Measurements from ENCODE around the gene IL1RN. TPM values are rescaled to one million over a fixed set of nuclear protein-coding genes. Genes with fewer than 3 reads are reported as not detected.

Gene IL1RN
- total RNA-seq, 1 donor from 2014 or later = 0.89 TPM

DNA sequence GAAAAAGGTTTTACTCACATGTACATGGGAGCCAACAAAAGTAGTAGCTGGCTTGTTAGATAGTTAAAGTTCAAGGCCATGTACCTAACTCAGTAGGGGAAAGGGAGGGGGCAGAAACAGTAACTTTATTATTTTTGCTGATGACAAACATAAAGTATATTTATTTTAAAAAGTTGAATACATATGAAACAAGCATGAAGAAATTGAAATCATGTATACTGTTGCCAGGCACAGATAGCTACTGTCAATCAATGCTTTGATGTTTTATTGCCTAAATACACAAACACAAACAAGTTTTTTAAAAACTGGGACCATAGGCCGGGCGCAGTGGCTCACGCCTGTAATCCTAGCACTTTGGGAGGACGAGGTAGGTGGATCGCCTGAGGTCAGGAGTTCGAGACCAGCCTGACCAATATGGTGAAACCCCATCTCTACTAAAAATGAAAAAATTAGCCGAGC, 38.8 kb downstream of the IL1RN start:
- ATAC-seq = no peak
- no peak for DNase-seq (ENCODE audit: missing footprints)
- intact Hi-C loops (cut with DNase I) = no loop called here

DNA sequence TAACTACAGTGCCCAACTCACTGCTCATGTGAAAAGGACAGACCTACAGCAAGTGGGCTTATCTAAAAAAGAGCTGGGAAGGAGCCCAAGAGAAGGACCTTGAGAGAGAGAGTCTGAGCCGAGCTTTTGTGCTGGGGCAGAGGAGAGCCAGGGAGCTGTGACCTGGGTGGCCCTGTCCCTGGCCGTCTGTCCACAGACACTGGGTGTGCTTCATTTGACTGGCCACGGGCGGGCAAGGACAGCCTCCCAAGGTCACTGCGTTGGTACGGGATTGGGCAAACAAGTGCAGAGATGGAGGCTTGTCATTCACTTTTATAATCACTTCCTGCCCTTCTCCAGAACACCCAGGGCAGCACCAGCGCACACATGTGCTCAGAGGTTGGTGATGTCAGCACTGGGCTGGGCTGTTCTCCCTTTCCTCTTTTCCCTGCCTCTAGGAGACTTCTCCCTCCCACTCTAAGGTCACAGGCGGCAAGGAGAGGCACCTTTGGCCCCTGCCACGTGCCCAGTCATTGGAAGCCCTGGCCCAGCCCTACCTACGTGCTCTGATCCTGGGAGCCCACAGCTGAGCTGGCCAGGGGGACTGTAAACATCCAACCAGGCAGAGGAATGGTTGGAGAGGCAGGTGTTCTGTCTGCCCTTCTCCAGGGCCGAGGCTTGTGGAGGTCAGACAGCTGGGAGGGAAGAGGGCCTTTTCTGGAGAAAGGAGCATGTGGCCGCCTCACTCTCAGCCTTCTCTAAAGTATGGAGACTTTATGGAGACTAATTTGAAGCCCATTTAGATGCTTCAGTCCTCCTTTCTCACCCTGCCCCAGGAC, 39.9 kb downstream of the IL1RN start:
- intact Hi-C loops (cut with DNase I) = no loop called here
- ATAC-seq (peak; percentile 64), DNase-seq (ENCODE audit: missing footprints) (no peak)

DNA sequence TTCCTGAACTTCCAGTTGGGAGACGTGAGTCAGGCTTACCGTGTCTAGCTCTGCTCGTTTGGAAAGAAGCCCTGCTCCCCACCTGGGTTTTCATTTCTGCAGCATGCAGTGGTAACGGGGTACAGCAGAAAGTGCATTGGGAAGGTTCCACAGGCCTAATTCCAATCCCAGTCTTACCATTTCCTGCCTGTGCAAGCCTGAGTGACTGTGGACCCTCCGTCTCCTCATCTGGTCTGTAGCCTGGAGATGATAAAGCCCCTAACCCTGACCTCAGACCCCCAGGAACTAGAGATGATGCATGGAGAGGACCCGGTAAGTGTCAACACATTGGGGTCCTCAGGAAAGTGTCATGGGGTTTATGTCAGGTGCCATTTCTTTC, 40.6 kb downstream of the IL1RN start:
- intact Hi-C loops (cut with DNase I) = no loop called here
- ATAC-seq = no peak
- no peak for DNase-seq (ENCODE audit: missing footprints)

DNA sequence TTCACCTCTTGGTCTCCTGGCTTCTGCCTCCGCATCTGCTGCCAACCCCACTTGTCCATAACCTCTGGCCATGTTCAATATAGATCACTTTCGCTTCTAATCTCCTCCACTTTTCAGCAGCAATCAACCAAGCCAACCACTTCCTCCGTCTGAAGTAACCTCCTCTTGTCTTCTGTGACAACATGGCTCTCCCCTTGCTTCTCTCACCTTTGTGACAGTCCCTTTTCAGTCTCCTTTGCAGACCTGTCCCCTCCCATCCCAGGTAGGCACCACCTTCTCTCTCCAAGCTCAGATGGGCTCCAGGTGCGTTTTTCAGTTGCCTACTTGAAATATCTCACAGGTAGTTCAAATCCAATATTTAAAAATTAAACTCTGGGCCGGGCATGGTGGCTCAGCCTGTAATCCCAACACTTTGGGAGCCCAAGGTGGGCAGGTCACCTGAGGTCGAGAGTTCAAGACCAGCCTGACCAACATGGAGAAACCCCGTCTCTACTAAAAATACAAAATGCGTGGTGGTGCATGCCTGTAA, 41.7 kb downstream of the IL1RN start:
- no peak for ATAC-seq
- intact Hi-C loops (cut with DNase I) = no loop called here
- no peak for DNase-seq (ENCODE audit: missing footprints)

DNA sequence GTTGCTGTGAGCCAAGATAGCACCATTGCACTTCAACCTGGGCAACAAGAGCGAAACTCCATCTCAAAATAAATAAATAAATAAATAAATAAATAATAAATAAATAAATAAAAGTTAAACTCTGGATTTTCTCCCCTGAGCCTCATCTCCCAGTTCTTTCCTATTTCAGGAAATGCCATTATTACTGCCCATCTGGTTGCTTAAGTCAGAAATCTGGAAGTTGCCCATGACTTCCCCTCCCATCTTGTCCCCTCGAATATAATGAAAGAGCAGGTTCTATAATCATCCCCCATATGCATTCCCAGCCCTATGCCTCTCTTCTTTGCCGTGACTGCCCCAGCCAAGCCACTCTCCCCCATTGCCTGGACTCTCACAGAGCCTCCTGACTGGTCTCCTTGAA, 42.2 kb downstream of the IL1RN start:
- ATAC-seq = no peak
- intact Hi-C loops (cut with DNase I) = no loop called here

DNA sequence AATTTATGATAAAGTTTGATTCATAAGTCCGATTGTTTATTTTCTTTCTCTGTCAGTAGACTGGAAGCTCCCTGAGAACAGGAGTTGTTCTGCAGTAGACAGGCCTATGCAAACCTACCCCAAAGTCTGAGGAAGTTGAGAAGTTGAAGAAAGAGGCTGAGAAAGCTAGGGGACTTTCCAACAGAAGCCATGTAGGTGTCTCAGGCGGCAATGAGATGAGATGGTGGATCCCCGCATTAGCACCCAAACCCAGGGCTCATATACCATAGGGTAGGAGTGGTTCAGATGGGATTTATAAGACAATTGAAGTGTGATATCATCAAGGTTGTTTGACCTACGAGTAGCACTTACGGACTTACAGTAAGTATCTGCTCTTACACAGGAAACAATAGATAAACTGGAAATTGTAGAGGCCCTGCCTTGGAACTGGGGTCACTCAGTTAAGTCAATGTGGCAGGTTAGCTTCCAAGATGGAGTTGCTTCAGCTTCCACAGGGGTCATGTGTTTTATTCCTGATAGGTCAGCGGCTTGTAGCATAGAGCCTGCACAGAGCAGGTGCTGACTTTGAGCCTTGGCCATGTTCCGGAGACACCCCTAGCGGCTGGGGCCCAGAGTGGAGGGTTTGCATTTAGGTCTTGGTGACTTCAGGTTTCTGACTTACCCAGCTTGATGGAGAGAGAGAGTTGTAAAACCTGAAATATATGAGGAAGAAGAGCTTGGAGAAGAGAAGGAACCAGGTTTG, 44.1 kb downstream of the IL1RN start:
- intact Hi-C loops (cut with DNase I) = no loop called here
- DNase-seq (ENCODE audit: missing footprints) = no peak
- ATAC-seq = no peak

More for the DNA sequence above, 42.2 kb downstream of the IL1RN start:
- no peak for DNase-seq (ENCODE audit: missing footprints)

DNA sequence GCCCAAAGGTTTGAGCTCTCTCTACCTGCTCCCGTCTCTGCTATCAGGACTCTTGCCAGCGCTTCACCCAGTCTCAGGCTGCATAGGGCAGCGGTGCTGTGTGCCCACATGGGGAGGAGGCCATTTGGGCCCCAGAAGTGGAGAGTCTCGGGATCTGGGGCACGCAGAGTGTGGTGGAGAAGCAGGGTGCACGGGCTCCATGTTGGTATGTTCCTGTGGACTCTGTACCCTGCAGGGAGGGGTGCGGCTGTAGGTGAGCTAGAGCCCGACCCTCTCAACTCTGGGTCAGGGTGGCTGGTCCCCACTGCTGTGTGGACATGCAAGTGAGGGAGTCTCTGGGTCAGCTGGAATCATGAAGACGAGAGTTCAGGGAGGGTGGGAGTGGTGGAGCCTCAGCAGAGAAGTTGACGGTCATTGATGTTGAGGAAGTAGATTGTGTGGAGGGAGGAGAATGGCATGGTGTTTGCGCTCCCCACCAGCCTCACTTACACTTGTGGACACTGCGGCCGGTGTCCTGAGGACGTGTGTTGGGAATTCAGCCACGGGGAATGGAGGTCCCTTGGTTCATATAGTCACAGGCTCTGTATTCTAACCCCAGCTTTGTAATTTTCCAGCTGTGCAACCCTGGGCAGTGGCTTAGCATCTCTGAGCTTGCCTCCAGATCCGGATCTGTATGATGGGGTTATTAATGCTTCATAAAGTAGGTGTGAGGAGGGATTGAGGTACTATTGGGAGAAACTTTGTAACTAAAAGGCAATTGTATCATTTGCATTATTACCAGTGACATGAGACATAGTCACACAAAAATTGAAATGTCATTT, 45.5 kb downstream of the IL1RN start:
- ATAC-seq (no peak), DNase-seq (ENCODE audit: missing footprints) (no peak)
- intact Hi-C loops (cut with DNase I) = no loop called here

DNA sequence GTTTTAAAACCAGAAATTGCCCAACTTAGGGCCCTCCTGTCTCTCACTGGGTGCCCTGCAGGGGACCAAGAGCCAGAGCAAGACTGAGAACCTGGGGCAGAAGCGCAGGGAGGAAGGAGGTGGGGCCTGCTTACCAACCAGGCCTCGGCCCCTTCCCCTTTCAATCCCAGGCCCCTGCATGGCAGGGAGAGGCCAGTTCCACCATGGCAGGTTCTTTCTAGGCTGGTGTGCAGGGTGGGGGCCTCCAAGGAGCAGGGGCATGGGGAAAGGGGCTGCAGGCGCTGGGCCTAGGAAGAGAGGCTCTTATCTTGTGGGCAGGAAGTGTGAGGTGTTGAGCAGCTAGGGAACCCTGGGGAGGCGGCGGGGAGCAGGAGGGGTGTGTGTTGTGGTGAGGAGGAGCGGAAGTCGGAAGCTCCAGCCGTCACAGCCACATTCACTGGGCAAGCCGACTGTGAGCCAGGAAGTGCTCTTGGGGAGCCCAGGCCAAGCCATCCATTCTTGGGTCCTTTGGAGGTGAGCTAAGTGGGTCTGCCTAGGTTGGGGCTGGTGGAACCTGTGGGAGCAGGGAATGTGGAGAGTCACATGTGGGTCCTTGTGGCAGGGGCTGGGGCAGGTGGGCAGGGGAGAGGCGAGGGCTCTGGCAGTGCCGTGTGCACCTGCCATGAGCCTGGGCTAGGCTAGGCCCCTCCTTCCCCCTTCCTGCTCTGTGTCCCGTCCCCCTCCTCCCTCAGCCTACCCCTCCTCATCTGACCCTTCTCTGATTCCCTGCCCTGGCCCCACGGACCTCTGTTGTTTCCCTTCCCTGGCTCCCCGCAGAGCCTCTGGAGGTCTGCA, 46.4 kb downstream of the IL1RN start, which contains the start of gene PSD4:
Gene PSD4 (plus strand): TSS at position 430 of the 834 bp plus-strand sequence. CDS start 8,486 bp downstream, outside the sequence.
- DNase-seq (ENCODE audit: missing footprints) = peak; percentile 91
- intact Hi-C loops (cut with DNase I) = no loop called here
- peak; percentile 77 for ATAC-seq

DNA sequence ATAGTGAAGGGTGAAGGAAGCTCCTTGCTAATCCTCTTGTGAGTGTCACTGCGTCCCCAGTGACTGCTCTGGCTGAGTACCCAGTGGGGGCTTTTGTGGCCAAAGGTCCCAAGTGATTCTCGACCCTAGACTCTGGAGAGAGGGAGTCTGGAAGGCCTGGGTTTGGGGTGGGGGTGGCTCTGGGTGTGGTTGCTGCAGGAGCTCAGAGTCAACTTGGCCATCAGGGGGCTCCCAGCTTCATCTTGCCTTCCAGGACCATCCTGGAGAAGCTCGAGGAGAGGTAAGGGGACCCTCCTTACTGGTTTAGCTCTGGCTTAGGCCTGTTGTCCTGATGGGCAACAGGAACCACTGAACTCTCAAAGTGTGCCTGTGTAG, 47.0 kb downstream of the IL1RN start:
- DNase-seq (ENCODE audit: missing footprints) = no peak
- intact Hi-C loops (cut with DNase I) = no loop called here
- no peak for ATAC-seq

DNA sequence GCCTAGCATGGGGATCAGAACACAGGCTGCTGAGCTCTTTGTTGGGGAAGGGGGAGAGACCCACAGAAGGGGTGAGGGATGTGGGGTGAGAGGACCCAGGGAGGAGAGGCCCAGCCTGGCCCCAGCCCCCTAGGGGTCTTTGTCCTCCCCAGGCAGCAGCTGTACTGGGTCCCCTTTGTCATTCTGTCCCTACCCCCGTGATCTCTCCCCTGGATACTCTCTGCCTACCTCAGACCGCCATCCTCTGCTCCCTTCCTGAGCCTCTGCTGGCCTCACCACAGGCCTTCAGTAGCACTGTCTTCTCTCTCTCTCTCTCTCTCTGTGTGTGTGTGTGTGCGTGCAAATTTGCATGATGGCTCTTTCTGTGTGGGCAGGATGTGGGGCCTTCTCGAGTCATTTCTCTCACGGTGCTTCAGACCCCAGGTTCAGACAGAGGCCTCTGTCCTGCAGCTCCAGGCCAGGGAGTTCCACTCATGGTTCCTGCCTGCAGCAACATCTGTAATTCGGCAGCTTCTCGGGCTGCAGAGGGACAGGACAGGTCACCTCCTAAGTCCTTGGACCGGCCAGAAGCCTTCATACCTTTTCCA, 47.7 kb downstream of the IL1RN start:
- intact Hi-C loops (cut with DNase I) = no loop called here
- DNase-seq (ENCODE audit: missing footprints) (peak; percentile 35), ATAC-seq (no peak)

DNA sequence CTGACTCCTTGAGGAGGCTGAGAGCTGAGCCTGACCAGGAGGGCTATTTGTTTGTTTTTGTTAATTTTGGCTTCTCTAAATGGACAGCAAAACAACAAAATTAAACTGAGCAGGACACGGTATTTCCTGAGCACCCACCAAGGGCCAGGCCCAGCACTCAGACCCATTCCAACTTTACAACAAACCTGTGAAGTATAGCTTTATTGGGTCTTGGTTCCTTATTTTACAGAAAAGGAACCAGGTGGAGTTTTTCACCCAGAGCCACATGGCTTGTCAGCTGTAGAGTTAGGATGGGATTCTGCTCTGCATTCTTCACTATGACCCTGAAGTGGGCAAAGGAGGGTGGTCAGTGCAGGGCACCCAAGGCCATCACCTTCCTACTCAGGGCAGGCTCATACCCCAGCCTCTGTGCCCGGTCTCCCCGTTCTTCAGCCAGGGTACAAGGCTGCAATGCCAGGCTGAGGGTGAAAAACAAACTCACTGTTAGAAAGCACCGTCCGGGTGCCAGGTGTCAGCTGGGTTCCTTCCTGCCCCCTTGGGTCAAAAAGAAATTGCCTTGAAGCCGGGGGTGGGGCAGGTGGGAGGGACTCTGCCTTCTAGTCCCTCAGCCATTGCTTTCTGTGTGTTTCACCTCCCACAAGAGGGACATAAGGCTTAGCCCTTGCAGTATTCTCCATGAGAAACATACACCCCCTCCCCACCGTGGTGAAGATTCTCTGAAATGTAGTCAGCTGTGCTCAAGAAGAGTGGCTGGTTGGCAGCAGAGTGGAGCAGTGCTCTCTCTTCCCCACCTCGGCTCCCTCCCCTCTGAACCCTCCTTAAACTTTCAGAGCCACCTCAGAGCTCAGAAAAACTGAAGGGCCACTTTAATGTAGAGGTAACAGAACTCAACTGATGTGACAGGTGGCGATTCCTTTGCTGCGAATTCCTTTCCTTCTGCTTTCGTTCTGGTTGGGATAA, 48.6 kb downstream of the IL1RN start:
- ATAC-seq = no peak
- no peak for DNase-seq (ENCODE audit: missing footprints)
- intact Hi-C loops (cut with DNase I) = no loop called here

DNA sequence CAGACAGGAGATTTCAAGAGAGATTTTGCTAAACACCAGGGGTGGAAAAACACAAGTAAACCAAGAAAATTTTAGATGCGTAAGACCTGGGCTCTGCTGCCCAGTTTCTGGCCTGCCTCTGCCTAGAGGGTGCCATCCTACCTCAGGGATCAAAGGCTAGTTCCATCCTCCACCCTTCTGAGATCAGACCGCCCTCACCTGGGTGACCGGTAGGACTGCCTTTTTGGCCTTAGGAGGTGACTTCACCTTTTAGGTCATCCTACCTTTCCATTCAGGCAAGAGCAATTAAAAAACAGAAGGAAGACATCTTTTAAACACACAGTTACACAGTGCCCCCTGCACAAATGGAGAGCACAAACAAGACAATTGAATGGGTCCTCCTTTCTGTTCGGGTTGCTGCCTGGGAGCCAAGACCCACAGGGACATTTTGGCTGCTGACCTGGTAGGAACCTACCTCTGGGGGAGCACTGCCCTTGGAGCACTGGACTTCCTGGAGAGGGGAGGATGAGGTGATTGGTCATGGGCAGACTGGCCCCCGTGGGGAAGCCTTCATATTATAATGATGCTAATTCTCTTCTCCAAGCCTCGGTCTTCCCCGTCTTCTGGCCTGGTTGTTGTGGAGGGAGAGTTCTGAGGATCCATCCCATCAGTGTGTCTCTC, 49.4 kb downstream of the IL1RN start:
- intact Hi-C loops (cut with DNase I) = no loop called here
- ATAC-seq = no peak
- DNase-seq (ENCODE audit: missing footprints) = peak; percentile 22

DNA sequence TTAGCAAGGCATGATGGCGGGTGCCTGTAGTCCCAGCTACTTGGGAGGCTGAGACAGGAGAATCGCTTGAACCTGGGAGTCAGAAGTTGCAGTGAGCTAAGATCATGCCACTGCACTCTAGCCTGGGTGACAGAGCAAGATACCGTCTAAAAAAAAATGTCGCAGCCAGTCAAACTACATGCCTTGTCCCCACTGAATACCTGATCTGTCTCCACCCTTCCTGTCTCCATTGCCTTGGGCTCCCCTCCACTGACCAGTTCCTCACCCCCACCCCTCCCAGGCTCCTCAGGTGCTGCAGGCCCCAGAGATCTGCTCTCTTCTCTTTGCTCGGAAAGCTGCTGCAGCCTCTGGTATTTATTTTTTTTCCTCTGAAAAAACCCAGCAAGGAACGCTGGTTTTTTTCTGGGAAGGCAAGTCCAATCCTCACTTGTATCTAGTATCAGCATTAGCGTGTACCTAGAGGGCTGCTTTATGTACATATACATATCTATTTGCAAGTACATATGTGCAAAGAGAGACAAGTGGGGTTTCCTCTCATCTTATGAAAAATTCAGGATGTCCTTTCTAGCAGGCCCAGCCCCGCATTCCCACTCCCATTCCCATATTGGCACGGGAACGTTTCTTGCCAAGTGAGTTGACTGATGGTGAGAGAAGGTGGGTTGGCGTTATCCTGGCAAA, 50.8 kb downstream of the IL1RN start:
- intact Hi-C loops (cut with DNase I) = no loop called here
- ATAC-seq (no peak), DNase-seq (ENCODE audit: missing footprints) (no peak)

DNA sequence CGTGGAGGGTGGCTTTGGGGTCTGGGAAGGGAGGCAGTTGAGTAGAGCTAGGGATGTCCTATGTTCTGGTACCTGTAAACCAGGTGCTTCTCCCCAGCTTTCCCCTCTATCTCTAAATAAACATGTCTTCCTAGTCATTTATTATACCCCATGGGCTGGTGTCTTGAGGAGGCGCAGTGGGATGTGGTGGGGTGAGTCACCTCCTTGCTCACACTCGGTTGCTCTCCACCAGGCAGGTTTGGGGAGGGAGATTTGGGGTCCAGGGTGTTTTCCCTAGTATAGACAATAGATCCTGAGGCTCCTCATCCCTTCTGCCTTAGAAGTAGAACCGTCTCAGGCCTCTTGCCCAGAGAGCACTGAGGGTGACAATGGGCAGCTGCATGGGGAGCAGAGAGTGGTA, 51.5 kb downstream of the IL1RN start:
- intact Hi-C loops (cut with DNase I) = no loop called here
- DNase-seq (ENCODE audit: missing footprints) = no peak
- no peak for ATAC-seq

DNA sequence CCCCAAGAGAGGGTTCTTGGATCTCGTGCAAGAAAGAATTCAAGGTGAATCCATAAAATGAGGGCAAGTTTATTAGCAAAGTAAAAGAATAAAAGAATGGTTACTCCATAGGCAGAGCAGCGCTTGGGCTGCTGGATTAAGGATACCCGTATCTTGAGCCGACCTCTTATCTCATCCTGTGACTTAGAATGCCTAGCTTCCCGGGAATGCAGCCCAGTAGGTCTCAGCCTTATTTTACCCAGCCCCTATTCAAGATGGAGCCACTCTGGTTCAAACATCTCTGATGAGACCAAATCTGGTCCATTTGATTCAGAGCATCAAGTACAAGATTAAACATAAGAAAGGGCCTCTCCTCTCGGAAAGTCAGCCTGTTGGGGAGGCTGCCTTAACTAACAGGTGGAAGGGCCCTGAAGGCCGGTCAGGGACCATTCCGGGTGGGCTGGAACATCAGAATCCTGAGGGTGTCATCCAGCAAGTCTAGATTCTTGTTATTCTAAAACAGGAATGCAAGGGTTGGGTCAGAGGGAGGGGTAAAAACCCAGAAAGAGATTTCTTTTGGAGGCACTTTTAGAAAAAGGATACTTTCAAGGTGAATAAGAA, 52.1 kb downstream of the IL1RN start:
- no peak for DNase-seq (ENCODE audit: missing footprints)
- ATAC-seq = no peak
- intact Hi-C loops (cut with DNase I) = no loop called here

All from Right ventricle myocardium inferior (tissue), 1 donor.